ENCODE measurements around the gene NUDT15. TPM values are rescaled to one million over a fixed set of nuclear protein-coding genes. Genes with fewer than 3 reads are reported as not detected.
"Not testable (repeated sequence)": the region's sequence is repeated elsewhere in the genome, so short reads cannot be mapped to it uniquely, and the experiment has no call there.

NUDT15 gene
- total RNA-seq, 4 donors from 2014 or later, result 3.7 to 11.9 (median 8.2) TPM

DNA sequence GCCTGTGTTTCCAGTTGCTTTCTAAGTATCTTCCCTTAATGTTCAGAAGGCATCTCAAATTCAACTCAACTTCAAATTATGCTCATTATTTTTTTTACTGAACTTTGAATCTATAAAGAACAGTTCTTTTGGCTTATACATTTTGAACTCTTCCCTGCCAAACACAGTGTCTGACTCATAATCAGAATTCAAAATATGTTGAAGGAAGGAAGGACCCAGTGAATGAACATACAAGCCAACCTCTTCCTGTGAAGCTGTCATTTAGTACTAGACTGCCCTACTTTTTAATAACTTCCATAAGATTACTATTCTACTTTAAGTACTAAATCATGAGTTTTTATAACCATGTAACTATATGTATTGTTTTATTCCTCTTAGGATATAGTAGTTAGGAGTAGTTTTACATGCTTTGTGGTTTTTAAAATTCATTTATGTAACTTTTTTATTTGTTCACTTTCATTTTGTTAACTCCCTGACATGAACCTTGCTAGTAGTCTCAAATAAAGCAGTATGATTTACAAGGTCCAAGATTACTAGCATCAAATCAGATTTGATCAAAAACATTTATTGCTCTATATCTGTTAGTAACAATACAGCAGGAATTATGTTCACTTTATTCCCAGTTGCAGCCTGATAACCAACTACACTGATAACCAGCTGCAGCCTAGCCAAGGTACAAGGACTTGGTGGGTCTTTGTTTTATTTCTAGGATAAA, 6.4 kb downstream of the NUDT15 start:
- no peaks in the 10 kb centered on the region for H3K9me3 ChIP-seq
- H3K27me3 ChIP-seq, result no peaks in the 10 kb centered on the region
- H3K4me3 ChIP-seq, result no peak overlapping the region
- no peak for TF ChIP-seq POLR2A (IDR thresholded peaks at IDR 0.05)
- TF ChIP-seq, protein P1, sequence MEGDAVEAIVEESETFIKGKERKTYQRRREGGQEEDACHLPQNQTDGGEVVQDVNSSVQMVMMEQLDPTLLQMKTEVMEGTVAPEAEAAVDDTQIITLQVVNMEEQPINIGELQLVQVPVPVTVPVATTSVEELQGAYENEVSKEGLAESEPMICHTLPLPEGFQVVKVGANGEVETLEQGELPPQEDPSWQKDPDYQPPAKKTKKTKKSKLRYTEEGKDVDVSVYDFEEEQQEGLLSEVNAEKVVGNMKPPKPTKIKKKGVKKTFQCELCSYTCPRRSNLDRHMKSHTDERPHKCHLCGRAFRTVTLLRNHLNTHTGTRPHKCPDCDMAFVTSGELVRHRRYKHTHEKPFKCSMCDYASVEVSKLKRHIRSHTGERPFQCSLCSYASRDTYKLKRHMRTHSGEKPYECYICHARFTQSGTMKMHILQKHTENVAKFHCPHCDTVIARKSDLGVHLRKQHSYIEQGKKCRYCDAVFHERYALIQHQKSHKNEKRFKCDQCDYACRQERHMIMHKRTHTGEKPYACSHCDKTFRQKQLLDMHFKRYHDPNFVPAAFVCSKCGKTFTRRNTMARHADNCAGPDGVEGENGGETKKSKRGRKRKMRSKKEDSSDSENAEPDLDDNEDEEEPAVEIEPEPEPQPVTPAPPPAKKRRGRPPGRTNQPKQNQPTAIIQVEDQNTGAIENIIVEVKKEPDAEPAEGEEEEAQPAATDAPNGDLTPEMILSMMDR (IDR thresholded peaks at IDR 0.05), result no peak
- peaks cover 0 to 9% (median 0%) of the 10 kb centered on the region in 4 donors for H3K4me1 ChIP-seq
- peaks cover 0 to 6% (median 0%) of the 10 kb centered on the region in 3 donors for H3K36me3 ChIP-seq
- no peak for DNase-seq
- H3K27ac ChIP-seq, result peak overlapping the region in 3 of 4 donors; percentile 16 to 75 (median 66)

DNA sequence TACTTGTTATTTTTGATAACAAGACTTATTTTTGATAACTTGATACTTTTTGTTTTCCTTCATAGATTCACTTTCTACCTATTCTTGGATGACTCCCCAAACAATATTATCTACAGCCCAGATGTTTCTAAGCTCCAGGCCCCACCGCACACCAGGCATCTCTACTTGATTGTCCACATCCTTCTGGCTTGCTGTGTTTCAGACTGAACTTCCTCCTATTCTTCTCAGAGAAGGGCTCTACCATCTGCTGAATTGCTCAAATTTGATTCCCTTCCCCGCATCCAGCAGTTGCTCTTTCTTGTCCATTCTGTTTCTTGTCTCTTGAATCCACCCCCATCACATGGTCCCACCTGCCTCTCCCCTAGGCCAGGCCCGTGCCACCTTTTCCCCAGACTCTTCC, 13.0 kb downstream of the NUDT15 start:
- TF ChIP-seq, protein P1 (IDR thresholded peaks at IDR 0.05), result no peak
- no peak for TF ChIP-seq POLR2A (IDR thresholded peaks at IDR 0.05)
- no peak for DNase-seq
- H3K4me3 ChIP-seq, result no peak overlapping the region
- no peaks in the 10 kb centered on the region for H3K27me3 ChIP-seq
- peaks cover 0 to 41% (median 0%) of the 10 kb centered on the region in 3 donors for H3K36me3 ChIP-seq
- no peaks in the 10 kb centered on the region for H3K9me3 ChIP-seq
- no peaks in the 10 kb centered on the region for H3K4me1 ChIP-seq
- no peak overlapping the region for H3K27ac ChIP-seq

DNA sequence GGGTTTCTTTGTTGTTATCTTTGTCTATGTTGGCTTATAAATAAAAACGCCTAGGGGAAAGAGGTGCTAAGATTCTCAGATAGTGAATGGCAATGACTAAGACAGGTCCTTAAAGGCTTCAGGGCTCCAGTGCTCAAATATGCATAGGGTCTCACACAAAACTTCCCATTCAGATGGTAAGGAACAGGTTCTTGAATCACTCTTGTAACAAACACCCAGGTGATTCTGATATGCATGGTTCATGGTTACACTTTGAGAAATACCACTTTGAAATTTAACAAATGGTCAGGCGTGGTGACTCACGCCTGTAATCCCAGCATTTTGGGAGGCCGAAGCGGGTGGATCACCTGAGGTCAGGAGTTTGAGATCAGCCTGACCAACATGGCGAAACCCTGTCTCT, 17.1 kb downstream of the NUDT15 start:
- TF ChIP-seq, protein P1 (IDR thresholded peaks at IDR 0.05), result no peak
- no peak for TF ChIP-seq POLR2A (IDR thresholded peaks at IDR 0.05)
- H3K9me3 ChIP-seq, result no peaks in the 10 kb centered on the region
- no peak for DNase-seq
- H3K27ac ChIP-seq, result no peak overlapping the region
- H3K36me3 ChIP-seq, result peaks cover 0 to 41% (median 0%) of the 10 kb centered on the region in 3 donors
- H3K4me1 ChIP-seq, result no peaks in the 10 kb centered on the region
- H3K4me3 ChIP-seq, result no peak overlapping the region
- no peaks in the 10 kb centered on the region for H3K27me3 ChIP-seq

DNA sequence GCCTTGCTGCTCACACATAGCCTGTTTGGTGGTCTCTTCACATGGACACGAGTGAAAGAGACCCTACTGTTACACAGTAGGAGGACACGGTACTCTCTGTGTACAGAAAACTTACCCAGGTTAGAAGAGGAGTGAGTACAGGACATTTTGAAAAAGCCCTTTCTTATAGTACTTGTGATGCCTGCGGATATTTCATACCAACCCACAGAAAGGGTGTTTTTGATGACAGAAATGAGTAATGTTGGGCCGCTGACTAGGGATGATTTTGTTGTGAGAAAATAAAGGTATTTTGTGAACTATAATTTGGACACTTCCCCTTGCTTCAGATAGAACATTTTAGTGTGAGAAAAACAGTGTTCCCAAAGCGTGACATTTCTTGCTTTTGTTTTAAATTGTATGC, 18.2 kb downstream of the NUDT15 start:
- no peak overlapping the region for H3K27ac ChIP-seq
- H3K4me1 ChIP-seq, result no peaks in the 10 kb centered on the region
- no peak for TF ChIP-seq POLR2A (IDR thresholded peaks at IDR 0.05)
- TF ChIP-seq, protein P1 (IDR thresholded peaks at IDR 0.05), result no peak
- H3K27me3 ChIP-seq, result no peaks in the 10 kb centered on the region
- no peaks in the 10 kb centered on the region for H3K9me3 ChIP-seq
- peaks cover 0 to 32% (median 0%) of the 10 kb centered on the region in 3 donors for H3K36me3 ChIP-seq
- no peak for DNase-seq
- no peak overlapping the region for H3K4me3 ChIP-seq

DNA sequence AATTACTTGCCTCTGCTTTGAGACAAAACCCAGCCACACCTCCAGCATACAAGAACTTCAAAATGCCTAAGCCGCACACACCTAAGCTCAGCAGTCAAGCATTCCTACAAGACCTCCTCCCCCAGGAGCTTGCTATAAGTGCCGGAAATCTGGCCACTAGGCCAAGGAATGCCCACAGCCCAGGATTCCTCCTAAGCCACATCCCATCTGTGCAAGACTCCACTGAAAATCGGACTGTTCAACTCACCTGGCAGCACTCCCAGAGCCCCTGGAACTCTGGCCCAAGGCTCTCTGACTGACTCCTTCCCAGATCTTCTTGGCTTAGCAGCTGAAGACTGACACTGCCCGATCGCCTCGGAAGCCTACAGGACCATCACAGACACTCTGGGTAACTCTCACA, 21.0 kb downstream of the NUDT15 start:
- not testable (repeated sequence) for DNase-seq, H3K27me3 ChIP-seq, H3K4me3 ChIP-seq, H3K27ac ChIP-seq, H3K4me1 ChIP-seq, H3K36me3 ChIP-seq, H3K9me3 ChIP-seq

DNA sequence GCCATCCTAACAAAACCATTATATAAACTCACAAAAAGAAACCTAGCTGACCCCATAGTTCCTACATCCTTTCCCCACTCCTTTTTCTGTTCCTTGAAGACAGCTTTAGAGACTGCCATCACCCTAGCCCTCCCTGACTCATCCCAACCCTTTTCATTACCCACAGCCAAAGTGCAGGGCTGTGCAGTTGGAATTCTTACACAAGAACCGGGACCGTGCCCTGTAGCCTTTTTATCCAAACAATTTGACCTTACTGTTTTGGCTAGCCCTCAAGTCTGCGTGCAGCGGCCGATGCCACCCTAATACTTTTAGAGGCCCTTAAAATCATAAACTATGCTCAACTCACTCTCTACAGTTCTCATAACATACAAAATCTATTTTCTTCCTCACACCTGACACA, 22.4 kb downstream of the NUDT15 start:
- not testable (repeated sequence) for DNase-seq, H3K27me3 ChIP-seq, H3K4me1 ChIP-seq, H3K9me3 ChIP-seq, H3K36me3 ChIP-seq, H3K27ac ChIP-seq, H3K4me3 ChIP-seq

Data from Peyer's patch (tissue), 4 donors.